Stimulated activated CD4-positive, alpha-beta T cell treated with anti-CD3 and anti-CD28 coated beads, TNF-alpha, amount 100 ng/mL, for 4 hours (primary cell): ENCODE measurements around the gene GRIK4.

Experiments
- DNase-seq, 3 experiments: peaks; one replicate each; pipeline ENCODE4 v3.0.0-alpha.2; 2020; ENCODE audit warnings: low read depth in 3 of 3

Gene GRIK4

GRCh38 chr11:120635136-120635810 lies 123.7 kb downstream of the GRIK4 start:
- no peak for DNase-seq

GRCh38 chr11:120637131-120637530 lies 125.6 kb downstream of the GRIK4 start:
- DNase-seq = no peak

- no peak for DNase-seq
Observed at GRCh38 chr11:120642196-120642894, 130.8 kb downstream of the GRIK4 start.

GRCh38 chr11:120643284-120643683 lies 131.7 kb downstream of the GRIK4 start:
- DNase-seq = no peak

- DNase-seq = no peak
Observed at GRCh38 chr11:120645639-120646038, 134.1 kb downstream of the GRIK4 start.

GRCh38 chr11:120646206-120646605 lies 134.7 kb downstream of the GRIK4 start:
- DNase-seq = no peak

- no peak for DNase-seq
Observed at GRCh38 chr11:120647681-120648080, 136.1 kb downstream of the GRIK4 start.

- no peak for DNase-seq
Observed at GRCh38 chr11:120648771-120649170, 137.2 kb downstream of the GRIK4 start.

GRCh38 chr11:120649316-120649715 lies 137.8 kb downstream of the GRIK4 start:
- DNase-seq = no peak

- no peak for DNase-seq
Observed at GRCh38 chr11:120651396-120651795, 139.8 kb downstream of the GRIK4 start.

- DNase-seq = no peak
Observed at GRCh38 chr11:120651836-120652235, 140.3 kb downstream of the GRIK4 start.

- DNase-seq = no peak
Observed at GRCh38 chr11:120652705-120653335, 141.3 kb downstream of the GRIK4 start.

GRCh38 chr11:120655589-120655988 lies 144.0 kb downstream of the GRIK4 start:
- DNase-seq = no peak

- DNase-seq = no peak
Observed at GRCh38 chr11:120657306-120658070, 145.9 kb downstream of the GRIK4 start.

- no peak for DNase-seq
Observed at GRCh38 chr11:120658071-120658423, 146.5 kb downstream of the GRIK4 start.

- no peak for DNase-seq
Observed at GRCh38 chr11:120659076-120659475, 147.5 kb downstream of the GRIK4 start.

GRCh38 chr11:120660024-120660565 lies 148.5 kb downstream of the GRIK4 start:
- DNase-seq = no peak

- no peak for DNase-seq
Observed at GRCh38 chr11:120662071-120662676, 150.6 kb downstream of the GRIK4 start.

- no peak for DNase-seq
Observed at GRCh38 chr11:120663142-120663541, 151.6 kb downstream of the GRIK4 start.

- no peak for DNase-seq
Observed at GRCh38 chr11:120666121-120666639, 154.6 kb downstream of the GRIK4 start.

GRCh38 chr11:120667281-120667680 lies 155.7 kb downstream of the GRIK4 start:
- no peak for DNase-seq
